HL-60 (cell line): Measurements from ENCODE around the gene APBA2.

Experiments used
- CTCF ChIP-seq: IDR thresholded peaks from one replicate; pipeline ENCODE4 v1.5.1; 2011; ENCODE audit warnings: low read length, control low read depth, inconsistent platforms; ENCODE audit not compliant: insufficient read depth
- GABPA ChIP-seq: IDR thresholded peaks from 2 replicates; pipeline ENCODE4 v1.6.1; 2012; ENCODE audit warnings: low read depth
- POLR2AphosphoS5 ChIP-seq: IDR thresholded peaks from 2 replicates; pipeline ENCODE4 v1.6.1; 2012; ENCODE audit warnings: low read depth
- REST ChIP-seq: IDR thresholded peaks from 2 replicates; pipeline ENCODE4 v1.6.1; 2012; ENCODE audit warnings: low read depth; ENCODE audit not compliant: insufficient replicate concordance

GRCh38 chr15:29105151-29105854 lies 219.5 kb downstream of the APBA2 start:
- TF ChIP-seq CTCF (no peak), REST (no peak), POLR2AphosphoS5 (no peak), GABPA (no peak)
